Measurements from ENCODE around the gene RELT.

Gene RELT

DNA sequence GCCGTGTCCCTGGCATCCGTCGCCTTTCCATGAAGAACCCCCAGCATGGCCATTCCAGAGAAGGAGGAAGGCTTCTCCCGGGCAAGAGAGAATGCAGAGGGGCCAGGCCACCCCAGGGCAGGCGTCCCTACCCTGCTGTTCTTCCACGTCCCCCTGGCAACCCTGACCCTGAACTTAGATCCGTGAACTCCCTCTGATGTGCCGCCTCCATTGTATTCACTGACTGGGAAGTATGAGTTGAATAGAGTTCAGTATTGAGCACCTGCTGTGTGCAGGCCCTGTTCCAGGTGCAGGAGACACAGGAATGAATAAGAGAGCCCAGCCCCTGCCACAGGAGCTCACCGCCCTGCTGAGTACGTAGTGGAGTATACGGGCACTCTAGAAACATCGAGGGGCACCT lies 29.1 kb upstream of the RELT start:
- DNase-seq (ENCODE audit: low read depth): no peak

DNA sequence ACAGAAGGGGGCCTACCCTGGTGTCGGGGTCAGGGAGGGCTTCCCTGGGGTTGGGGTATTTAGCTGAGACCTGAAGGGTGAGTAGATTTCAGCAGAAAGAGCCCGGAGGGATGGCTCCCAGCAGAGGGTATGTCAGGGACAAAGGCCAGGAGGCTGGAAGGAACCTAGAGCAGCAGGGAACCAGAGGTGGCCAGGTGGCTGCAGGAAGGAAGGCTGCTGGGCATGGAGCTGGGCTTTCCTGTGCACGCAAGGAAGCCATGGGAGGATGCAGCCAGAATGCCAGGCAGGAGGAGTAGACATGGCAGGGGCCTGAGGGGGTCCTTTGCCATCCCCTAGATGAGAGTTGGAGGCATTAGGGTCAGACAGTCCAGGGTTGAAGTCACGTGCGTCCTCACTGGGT lies 27.4 kb upstream of the RELT start:
- DNase-seq (ENCODE audit: low read depth): no peak

GRCh38 chr11:73349633-73350032 lies 26.6 kb upstream of the RELT start:
- DNase-seq (ENCODE audit: low read depth): no peak

DNA sequence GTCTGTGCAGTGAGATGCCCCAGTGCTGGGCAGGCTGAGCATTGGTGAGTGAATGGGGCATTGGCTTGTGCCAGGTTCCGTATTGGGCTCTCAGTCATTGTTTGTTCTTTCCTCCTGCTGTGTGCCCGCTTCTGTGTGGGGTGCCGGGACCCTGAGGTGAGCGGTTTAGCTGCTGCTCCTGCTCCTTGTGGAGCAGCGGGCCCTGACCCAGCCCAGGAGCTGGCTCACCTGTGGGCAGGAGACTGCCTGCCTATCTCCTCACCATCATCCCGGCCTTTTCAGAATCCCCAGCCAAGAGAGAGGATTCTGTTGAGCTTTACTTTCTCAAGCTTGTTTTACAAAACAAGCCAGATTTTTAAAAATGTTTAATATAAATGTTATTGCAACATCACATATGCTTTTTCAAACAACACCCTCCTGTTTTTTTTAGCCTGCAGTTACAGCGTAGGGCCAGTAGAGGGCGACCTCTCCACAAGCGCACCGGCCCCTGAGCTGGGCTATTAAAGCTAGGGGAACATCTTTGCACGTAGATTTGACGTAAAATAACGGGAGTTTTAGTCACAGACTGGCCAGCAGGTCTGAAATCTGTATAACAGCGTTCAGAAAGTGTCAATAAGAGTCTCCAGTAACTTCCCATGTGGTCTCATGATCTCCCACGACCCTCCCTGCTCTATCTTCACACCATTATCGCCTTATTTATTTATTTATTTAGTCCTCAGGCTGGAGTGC lies 25.1 kb upstream of the RELT start:
- DNase-seq (ENCODE audit: low read depth): peak; percentile 48

DNA sequence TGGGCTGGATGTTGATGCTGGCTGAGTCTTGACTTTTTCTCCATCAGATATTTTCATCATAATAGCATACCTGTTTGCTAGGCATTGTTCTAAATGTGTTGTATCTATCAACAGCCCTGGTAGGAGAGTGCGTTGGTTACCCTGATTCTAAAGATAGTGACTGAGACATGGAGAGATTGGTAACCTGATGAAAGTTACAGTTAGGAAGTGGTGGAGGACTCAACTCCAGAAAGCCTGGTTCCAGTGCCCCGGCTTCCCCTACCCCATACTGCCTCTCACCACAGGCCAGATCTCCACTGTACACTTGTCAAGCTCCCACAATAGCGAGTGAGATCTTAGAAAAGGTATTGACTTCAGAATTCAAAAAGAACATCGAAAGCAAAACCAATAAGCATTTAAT lies 22.8 kb upstream of the RELT start:
- no peak for DNase-seq (ENCODE audit: low read depth)

- no peak for DNase-seq (ENCODE audit: low read depth)
Measured at GRCh38 chr11:73355109-73355508, 21.1 kb upstream of the RELT start.

- no peak for DNase-seq (ENCODE audit: low read depth)
Measured at GRCh38 chr11:73356979-73357860, 19.0 kb upstream of the RELT start.

GRCh38 chr11:73358071-73358470 lies 18.1 kb upstream of the RELT start:
- no peak for DNase-seq (ENCODE audit: low read depth)

DNA sequence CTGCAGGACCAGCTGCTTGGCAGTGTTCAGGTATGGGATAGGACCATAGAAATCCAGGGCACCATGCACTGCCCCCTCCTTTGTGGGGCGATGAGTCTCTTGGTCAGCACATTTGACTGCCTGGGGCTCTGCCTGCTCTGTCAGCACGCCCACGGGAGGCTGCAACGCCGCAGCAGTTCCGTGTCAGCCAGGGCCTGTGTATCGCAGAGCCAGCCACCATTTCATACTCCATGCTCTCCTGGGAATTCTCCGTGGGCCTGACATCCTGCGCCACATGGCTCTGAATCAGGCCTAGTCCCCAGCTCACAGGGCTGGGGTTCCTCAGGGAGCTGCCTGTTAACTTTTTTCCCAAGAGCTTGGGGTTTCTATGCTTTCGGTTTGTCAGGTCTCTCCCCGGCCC lies 16.9 kb upstream of the RELT start:
- no peak for DNase-seq (ENCODE audit: low read depth)

- DNase-seq (ENCODE audit: low read depth): no peak
Measured at GRCh38 chr11:73359930-73360742, 16.1 kb upstream of the RELT start.

DNA sequence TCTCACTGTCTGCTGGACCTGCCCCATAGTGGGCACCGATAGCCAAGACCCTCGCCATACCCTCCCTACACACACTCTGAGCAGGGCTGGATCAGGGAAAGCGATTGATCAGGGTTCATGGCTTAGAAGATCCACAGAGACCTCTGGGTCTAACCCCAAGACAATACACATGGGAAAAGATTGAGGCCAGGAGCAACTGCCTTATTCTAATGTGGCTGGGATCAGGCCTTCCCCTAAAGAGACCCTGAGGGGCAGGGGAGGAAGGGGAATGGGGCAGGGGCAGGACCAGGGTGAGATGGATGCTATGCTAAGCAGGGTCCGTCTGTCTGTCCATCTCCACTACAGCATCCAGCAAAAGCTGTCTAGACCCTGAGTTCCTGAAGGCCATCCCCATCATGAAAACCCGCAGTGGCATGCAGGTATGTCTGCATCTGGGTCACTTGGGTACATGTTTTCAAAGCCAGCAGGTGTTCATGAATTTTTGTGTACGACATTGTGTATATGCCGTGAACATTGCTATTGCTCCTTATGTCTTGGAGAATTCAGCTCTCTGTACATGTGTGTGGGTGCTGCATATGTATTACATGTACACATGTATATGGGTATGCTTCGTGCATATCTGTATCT lies 15.3 kb upstream of the RELT start:
- DNase-seq (ENCODE audit: low read depth): no peak

GRCh38 chr11:73361953-73362776 lies 14.0 kb upstream of the RELT start:
- DNase-seq (ENCODE audit: low read depth): no peak

GRCh38 chr11:73363147-73363546 lies 13.1 kb upstream of the RELT start:
- DNase-seq (ENCODE audit: low read depth): no peak

- no peak for DNase-seq (ENCODE audit: low read depth)
Measured at GRCh38 chr11:73365352-73366264, 10.6 kb upstream of the RELT start.

DNA sequence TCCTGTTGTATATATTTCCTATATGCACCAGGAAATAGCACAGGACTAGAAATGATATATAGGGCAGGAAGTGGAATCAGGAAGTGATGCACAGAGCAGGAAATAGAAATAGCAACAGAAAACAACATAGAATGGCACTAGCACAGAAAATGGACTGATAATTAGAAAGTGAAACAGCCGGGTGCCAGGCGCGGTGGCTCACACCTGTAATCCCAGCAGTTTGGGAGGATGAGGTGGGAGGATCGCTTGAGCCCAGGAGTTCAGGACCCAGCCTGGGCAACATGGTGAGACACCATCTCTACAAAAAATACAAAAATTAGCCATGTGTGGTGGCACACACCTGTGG lies 10.0 kb upstream of the RELT start:
- no peak for DNase-seq (ENCODE audit: low read depth)

GRCh38 chr11:73366953-73367352 lies 9.2 kb upstream of the RELT start:
- no peak for DNase-seq (ENCODE audit: low read depth)

- DNase-seq (ENCODE audit: low read depth): no peak
Measured at GRCh38 chr11:73367482-73368024, 8.6 kb upstream of the RELT start.

DNA sequence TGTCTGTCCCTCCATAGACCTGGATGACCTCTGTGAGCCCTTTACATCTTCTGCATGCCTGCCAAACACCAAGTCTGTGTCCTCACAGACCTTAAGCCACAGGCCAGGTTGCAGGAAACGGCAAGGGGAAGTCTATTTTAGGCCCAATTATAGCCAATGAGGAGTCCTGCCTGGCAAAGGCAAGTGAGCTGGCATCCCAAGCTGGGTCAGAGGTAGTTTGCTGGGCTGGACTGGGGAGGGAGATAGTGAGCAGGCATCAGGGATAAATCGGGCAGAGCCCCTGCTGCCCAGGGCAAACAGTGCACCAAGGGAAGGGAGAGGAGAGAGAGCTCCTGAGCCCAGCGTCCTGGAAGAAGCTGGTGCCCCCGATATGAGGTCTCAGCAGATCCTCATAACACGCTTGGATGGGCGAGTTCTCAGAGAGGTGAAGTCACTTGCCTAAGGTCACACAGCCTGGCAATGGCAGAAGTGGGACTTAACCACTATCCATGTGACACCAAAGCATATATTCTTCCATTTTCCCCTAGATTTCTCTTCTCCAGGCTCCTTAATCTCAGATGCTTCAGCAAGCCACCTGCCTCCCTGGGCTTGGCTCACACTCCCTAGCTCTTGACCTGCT lies 3.7 kb upstream of the RELT start:
- no peak for DNase-seq (ENCODE audit: low read depth)

GRCh38 chr11:73374151-73374550 lies 2.0 kb upstream of the RELT start:
- no peak for DNase-seq (ENCODE audit: low read depth)

GRCh38 chr11:73375830-73376159 lies 404 bp upstream of the RELT start:
- no peak for DNase-seq (ENCODE audit: low read depth)

All from activated T-cell treated with anti-CD3 and anti-CD28 coated beads for 24 hours (primary cell).